HFFc6 (cell line): ENCODE data around the gene CHTF18. TPM values are rescaled to one million over a fixed set of nuclear protein-coding genes. Genes with fewer than 3 reads are reported as not detected.

ENCODE experiments used
- DNase-seq: peaks from one replicate; pipeline ENCODE4 v3.0.0-alpha.2; 2018
- H3K27ac Mint-ChIP-seq: 2 replicates; pipeline ENCODE4 v1.8.0; 2020; ENCODE audit warnings: mild to moderate bottlenecking, mixed read lengths
- H3K27me3 Mint-ChIP-seq: 2 replicates; pipeline ENCODE4 v1.8.0; 2021; ENCODE audit warnings: mild to moderate bottlenecking, moderate library complexity, mixed read lengths; ENCODE audit not compliant: insufficient read depth
- H3K36me3 Mint-ChIP-seq: 2 replicates; pipeline ENCODE4 v1.8.0; 2021; ENCODE audit warnings: low read depth, mixed read lengths
- H3K4me1 Mint-ChIP-seq: 2 replicates; pipeline ENCODE4 v1.8.0; 2020; ENCODE audit warnings: low read depth, mixed read lengths
- H3K4me3 Mint-ChIP-seq: 2 replicates; pipeline ENCODE4 v1.8.0; 2020; ENCODE audit warnings: mild to moderate bottlenecking, moderate library complexity, mixed read lengths
- H3K9me3 Mint-ChIP-seq: 2 replicates; pipeline ENCODE4 v1.8.0; 2020; ENCODE audit warnings: mild to moderate bottlenecking, mixed read lengths
- total RNA-seq, 6 experiments: library from RNA; stranded (reverse); fragmentation: NEBNext Ultra II Directional; extraction: Animal tissue kit (Norgen Biotek cat#: 25700); gene quantifications; 2 replicates in 1 of 6; 3 replicates in 5 of 6; pipeline ENCODE4 v1.2.3, GENCODE V29; 2021
- TF ChIP-seq, protein P1 (sequence below): fragments of 200-600 bp; sonication (generic); IDR thresholded peaks from 2 replicates; pipeline ENCODE4 v1.5.0; 2021; ENCODE audit warnings: antibody characterized with exemption, mild to moderate bottlenecking

The CHTF18 gene
- total RNA-seq, 6 experiments from 2014 or later = 15.2 to 31.7 (median 26.0) TPM

DNA sequence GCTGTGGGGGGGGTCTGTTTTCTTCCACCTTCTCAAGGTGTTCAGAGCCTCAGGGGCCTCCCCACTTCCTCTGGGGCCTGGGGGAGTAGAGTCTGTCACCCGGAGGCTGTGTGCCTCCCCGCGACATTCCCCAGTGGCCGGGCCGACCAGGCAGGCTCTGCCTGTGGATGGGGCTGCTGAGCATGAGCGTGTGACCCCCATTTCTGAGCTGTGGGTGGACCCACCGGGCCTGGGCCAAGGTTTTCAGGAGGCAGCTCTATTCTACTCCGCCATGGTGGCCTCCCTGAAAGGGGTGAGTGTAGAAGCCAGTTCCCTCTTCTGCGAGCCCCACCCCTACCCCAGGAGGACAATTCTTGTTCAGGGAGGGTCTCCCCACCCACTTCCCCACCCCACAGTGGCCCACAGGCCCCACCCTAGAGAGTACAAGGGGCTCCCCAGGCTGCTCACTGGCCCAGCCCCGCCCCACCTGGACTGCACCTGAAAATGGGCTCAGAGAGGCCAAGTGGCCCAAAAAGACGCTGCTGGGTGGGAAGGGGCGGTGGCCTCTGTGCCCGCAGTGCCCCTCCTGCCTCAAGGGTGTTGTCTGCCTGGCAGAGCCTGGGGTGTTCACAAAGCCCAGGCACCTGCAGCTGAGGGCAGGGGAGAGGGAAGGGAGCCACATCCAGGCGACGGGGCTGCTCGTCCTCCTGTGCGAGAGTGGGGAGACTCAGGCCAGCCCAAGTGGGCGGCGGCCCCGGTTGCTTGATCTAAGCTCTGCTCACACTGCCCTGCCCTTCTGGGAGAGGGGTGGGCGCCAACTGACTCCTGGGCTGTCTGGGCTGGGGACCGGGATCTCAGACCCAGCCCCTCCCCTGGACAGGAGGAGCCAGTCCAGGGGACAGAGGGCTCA, 26.6 kb upstream of the CHTF18 start:
- no peaks in the 10 kb centered on the region for H3K36me3 Mint-ChIP-seq
- H3K27ac Mint-ChIP-seq = no peak overlapping the region
- H3K9me3 Mint-ChIP-seq = no peaks in the 10 kb centered on the region
- TF ChIP-seq, protein P1, sequence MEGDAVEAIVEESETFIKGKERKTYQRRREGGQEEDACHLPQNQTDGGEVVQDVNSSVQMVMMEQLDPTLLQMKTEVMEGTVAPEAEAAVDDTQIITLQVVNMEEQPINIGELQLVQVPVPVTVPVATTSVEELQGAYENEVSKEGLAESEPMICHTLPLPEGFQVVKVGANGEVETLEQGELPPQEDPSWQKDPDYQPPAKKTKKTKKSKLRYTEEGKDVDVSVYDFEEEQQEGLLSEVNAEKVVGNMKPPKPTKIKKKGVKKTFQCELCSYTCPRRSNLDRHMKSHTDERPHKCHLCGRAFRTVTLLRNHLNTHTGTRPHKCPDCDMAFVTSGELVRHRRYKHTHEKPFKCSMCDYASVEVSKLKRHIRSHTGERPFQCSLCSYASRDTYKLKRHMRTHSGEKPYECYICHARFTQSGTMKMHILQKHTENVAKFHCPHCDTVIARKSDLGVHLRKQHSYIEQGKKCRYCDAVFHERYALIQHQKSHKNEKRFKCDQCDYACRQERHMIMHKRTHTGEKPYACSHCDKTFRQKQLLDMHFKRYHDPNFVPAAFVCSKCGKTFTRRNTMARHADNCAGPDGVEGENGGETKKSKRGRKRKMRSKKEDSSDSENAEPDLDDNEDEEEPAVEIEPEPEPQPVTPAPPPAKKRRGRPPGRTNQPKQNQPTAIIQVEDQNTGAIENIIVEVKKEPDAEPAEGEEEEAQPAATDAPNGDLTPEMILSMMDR = no peak
- no peaks in the 10 kb centered on the region; the same call in 1 of the 2 replicates for H3K4me1 Mint-ChIP-seq
- peaks cover 5% of the 10 kb centered on the region for H3K27me3 Mint-ChIP-seq
- no peak overlapping the region for H3K4me3 Mint-ChIP-seq
- no peak for DNase-seq

DNA sequence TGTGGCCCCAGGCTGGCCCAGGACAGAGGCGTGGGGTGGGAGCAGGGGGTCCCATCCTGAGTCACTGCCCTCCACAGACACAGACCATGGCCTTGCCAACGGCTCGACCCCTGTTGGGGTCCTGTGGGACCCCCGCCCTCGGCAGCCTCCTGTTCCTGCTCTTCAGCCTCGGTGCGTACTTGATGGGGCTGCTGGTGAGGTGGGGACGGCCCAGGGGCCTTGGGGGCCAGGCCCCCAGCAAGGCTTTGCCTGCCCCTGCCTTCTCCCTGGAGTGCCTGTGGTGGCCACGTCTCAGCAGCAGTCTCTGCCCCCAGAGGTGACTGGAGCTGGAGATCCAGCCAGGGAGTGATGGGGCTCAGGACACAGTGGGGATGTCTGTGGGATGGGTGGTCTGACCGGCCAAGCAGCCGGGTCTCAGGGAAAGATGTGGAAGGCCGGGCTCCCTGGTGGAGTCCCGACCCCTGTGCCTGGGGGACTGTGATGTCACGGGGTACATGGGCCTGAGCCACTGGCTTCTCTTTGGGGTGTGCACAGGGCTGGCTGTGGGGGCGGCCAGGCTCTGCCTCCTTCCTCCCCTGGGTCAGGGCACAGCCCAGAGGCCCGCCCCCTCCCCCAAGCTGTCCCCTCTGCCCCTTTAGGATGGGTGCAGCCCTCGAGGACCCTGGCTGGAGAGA, 25.7 kb upstream of the CHTF18 start:
- no peaks in the 10 kb centered on the region; the same call in 1 of the 2 replicates for H3K4me1 Mint-ChIP-seq
- TF ChIP-seq, protein P1 = no peak
- H3K36me3 Mint-ChIP-seq = no peaks in the 10 kb centered on the region
- H3K4me3 Mint-ChIP-seq = no peak overlapping the region
- DNase-seq = no peak
- peaks cover 5% of the 10 kb centered on the region for H3K27me3 Mint-ChIP-seq
- no peaks in the 10 kb centered on the region for H3K9me3 Mint-ChIP-seq
- no peak overlapping the region for H3K27ac Mint-ChIP-seq

DNA sequence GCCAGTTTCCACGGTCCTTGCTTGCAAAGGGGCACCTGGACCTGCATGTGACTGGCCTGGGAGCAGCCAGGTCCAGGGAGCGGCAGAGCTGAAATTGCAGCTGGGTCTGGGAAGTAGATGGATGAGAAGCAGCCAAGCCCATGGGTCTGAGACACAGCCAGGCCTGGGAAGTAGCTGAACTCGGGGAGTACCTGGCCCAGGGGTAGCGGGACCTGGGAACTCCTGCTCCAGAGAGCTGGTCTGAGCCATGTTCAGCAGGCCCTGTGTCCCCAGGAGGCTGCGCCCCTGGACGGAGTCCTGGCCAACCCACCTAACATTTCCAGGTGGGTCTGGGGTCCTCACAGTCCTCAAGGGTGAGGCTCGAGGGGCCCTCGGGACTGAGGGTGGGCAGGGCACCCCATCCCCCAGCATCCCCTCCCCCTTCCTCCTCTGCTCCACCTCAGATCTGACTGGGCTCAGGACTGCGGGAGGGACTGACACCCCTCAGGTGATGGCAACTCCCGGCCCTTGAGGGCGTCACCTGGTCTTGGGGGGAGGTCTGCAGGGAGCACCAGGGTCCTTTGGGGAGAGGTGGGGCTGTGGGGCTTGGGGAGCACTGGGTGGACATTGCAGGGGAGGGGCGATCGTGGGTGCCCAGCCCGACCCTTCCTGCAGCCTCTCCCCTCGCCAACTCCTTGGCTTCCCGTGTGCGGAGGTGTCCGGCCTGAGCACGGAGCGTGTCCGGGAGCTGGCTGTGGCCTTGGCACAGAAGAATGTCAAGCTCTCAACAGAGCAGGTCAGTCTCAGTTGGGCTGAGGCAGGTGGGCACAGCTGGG, 24.8 kb upstream of the CHTF18 start:
- H3K27ac Mint-ChIP-seq = no peak overlapping the region

DNA sequence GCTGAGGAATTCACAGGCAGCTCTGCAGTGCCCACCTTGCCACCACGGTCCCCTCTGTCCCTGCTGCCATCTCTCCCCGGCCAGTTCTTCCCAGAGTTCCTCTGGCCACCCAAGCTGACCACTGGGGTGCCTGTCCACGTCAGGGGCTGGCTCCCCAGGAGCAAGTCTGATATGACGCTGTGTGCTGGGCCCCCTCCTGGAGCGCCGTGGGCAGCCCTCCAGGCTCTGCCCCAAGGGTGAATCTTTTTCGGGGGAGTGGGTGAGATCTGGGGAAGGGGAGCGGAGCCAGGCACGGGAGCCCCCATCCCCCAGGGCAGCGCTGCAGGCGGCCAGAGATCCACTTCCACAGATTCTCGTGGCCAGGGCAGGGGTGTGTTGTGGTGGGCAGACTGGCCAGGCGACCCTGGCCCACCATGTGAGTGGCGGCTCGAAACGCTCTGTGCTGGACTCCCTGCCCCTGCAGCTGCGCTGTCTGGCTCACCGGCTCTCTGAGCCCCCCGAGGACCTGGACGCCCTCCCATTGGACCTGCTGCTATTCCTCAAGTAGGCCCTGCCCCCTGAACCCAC, 24.2 kb upstream of the CHTF18 start:
- H3K4me3 Mint-ChIP-seq = no peak overlapping the region
- no peak overlapping the region for H3K27ac Mint-ChIP-seq
- no peaks in the 10 kb centered on the region; the same call in 1 of the 2 replicates for H3K4me1 Mint-ChIP-seq
- no peaks in the 10 kb centered on the region for H3K9me3 Mint-ChIP-seq
- H3K36me3 Mint-ChIP-seq = no peaks in the 10 kb centered on the region
- DNase-seq = no peak
- peaks cover 5% of the 10 kb centered on the region for H3K27me3 Mint-ChIP-seq
- TF ChIP-seq, protein P1 = peak; percentile 48

More for the DNA sequence above, 24.8 kb upstream of the CHTF18 start:
- no peaks in the 10 kb centered on the region for H3K9me3 Mint-ChIP-seq
- peaks cover 5% of the 10 kb centered on the region for H3K27me3 Mint-ChIP-seq
- H3K36me3 Mint-ChIP-seq = no peaks in the 10 kb centered on the region
- H3K4me3 Mint-ChIP-seq = no peak overlapping the region
- H3K4me1 Mint-ChIP-seq = no peaks in the 10 kb centered on the region; the same call in 1 of the 2 replicates
- TF ChIP-seq, protein P1 = no peak
- no peak for DNase-seq
